NT2/D1 (cell line): ENCODE measurements around the gene GPATCH1.
"Not testable (repeated sequence)": the region's sequence is repeated elsewhere in the genome, so short reads cannot be mapped to it uniquely, and the experiment has no call there.

Source experiments
- DNase-seq: peaks from one replicate; pipeline ENCODE4 v3.0.0-alpha.2; 2011; ENCODE audit warnings: low read depth, low spot score
- H3K27me3 ChIP-seq: 2 replicates; pipeline ENCODE4 v1.6.0; 2011; ENCODE audit warnings: mild to moderate bottlenecking; ENCODE audit not compliant: insufficient read length, insufficient read depth
- H3K36me3 ChIP-seq: 2 replicates; pipeline ENCODE4 v1.6.1; 2011; ENCODE audit warnings: mild to moderate bottlenecking, low read length, mixed read lengths; ENCODE audit not compliant: insufficient read depth, insufficient read length
- H3K4me1 ChIP-seq: 2 replicates; pipeline ENCODE4 v1.5.1; 2011; ENCODE audit not compliant: insufficient read depth, insufficient read length
- H3K4me3 ChIP-seq: 2 replicates; pipeline ENCODE4 v1.5.1; 2011; ENCODE audit warnings: low read depth; ENCODE audit not compliant: insufficient read length
- H3K9ac ChIP-seq: 2 replicates; pipeline ENCODE4 v1.6.0; 2011; ENCODE audit warnings: low read depth; ENCODE audit not compliant: insufficient read length
- H3K9me3 ChIP-seq: 2 replicates; pipeline ENCODE4 v1.5.1; 2011; ENCODE audit warnings: mild to moderate bottlenecking, low read length; ENCODE audit not compliant: insufficient read depth
- SUZ12 ChIP-seq: IDR thresholded peaks from 2 replicates; pipeline ENCODE4 v1.6.1; 2011; ENCODE audit not compliant: insufficient read length, insufficient read depth; ENCODE audit errors: extremely low read depth
- YY1 ChIP-seq: IDR thresholded peaks from 2 replicates; pipeline ENCODE4 v1.6.1; 2011; ENCODE audit not compliant: insufficient read length, insufficient read depth
- ZNF274 ChIP-seq: IDR thresholded peaks from 2 replicates; pipeline ENCODE4 v1.6.1; 2011; ENCODE audit warnings: mild to moderate bottlenecking, low read depth, low read length

The GPATCH1 gene

DNA sequence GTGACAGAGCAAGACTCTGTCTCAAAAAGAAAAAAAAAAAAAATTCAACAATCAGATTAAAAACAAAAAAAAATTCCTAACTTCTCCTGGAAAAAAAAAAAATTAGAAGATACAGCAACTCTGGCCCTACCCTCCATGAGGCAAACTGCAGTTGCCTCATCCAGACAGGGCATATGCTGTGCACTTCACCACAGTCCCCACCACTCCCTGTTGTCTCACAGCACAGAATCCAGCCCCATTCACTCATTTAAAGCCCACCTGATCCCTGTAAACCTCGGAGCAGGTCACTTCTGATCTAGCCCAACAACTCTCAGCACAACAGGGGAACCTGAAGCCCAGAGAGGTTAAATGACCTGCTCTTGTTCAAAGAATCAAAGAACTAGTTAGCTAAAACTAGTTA is 41.2 kb upstream of the GPATCH1 start:
- TF ChIP-seq YY1 (no peak), ZNF274 (no peak), SUZ12 (no peak)
- Histone ChIP-seq H3K4me1 (peaks cover 9% of the 10 kb centered on the region), H3K9me3 (peaks cover 9% of the 10 kb centered on the region; the same call in 1 of the 2 replicates), H3K9ac (no peak overlapping the region), H3K27me3 (no peaks in the 10 kb centered on the region), H3K36me3 (peaks cover 6% of the 10 kb centered on the region), H3K4me3 (no peak overlapping the region)
- DNase-seq = no peak

DNA sequence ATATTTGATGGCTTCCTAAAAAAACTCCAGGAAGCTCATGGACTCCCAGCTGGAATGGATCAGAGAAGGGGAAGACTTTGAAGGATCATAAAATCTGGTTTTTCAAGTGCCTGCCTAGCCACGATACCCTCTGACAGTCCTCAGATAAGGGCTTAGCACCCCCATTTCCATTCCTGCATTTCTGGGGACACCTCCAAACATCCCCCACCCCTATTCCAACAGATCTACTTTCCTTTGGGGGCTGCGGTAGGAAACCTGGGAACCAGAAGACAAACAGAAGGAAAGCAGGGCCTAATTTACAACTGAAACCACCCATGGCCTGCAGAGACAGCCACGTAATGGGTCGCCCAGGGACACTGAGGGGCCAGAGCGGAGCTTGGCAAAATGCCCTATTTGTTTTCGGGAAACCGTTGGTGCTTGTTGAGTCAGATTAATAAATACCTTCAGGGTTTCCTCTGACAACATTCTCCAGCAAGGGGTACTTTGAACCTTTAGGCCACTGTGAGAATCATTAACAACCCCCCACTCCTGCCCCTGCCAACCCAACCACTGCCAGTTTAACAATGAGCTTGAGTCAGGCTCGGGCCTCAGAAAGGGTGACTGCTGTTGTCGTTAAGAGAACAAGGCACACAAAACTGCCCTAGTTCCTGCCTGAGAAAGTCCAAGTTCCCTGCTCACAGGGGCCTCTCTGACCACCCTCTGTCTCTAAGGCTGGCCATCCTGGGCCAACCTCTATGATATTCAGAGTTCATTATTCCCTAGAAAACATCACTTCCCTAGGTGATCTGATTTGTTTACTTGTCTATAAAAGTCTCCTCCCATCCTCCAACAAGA is 39.8 kb upstream of the GPATCH1 start:
- peaks cover 6% of the 10 kb centered on the region; the same call in 1 of the 2 replicates for H3K9me3 ChIP-seq
- no peak for TF ChIP-seq ZNF274
- H3K27me3 ChIP-seq = no peaks in the 10 kb centered on the region
- peaks cover 9% of the 10 kb centered on the region for H3K4me1 ChIP-seq
- H3K4me3 ChIP-seq = no peak overlapping the region
- no peak overlapping the region for H3K9ac ChIP-seq
- no peak for DNase-seq
- peaks cover 4% of the 10 kb centered on the region for H3K36me3 ChIP-seq

DNA sequence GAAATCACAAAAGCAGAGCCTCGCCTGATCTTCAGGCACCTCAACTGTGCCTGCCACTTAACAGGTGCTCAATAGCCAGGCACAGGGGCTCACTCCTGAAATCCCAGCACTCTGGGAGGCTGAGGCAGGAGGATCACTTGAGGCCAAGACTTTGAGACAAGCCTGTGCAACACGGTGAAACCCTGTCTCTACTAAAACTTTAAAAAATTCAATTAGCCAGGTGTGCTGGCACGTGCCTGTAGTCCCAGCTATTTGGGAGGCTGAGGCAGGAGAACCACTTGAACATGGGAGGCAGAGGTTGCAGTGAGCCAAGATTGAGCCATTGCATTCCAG is 39.2 kb upstream of the GPATCH1 start:
- not testable (repeated sequence) for H3K9ac ChIP-seq, H3K4me3 ChIP-seq, H3K36me3 ChIP-seq, H3K9me3 ChIP-seq, H3K4me1 ChIP-seq, H3K27me3 ChIP-seq, DNase-seq

DNA sequence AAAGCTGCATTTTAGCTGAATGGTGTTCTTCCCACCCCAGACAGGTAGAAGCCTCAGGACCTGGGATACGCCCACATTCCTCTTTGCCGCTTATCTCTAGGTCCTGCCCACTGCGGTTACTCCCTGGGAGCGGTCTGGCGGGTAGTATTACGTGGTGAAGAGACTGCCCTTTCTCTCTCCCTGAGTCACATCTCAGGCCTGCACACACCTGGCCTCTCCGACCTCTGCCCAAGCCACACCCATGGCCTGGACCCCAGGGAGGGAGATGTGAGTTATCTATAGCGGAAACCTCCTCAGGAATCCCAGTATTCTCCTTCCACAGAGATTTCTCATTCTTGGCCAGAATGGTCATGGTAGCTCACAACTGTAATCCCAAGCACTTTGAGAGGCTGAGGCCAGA is 33.6 kb upstream of the GPATCH1 start:
- TF ChIP-seq YY1 = no peak
- no peak for TF ChIP-seq SUZ12
- no peak for TF ChIP-seq ZNF274
- no peak overlapping the region for H3K9ac ChIP-seq
- H3K36me3 ChIP-seq = peaks cover 9% of the 10 kb centered on the region
- H3K9me3 ChIP-seq = no peaks in the 10 kb centered on the region
- peaks cover 8% of the 10 kb centered on the region for H3K4me1 ChIP-seq
- no peaks in the 10 kb centered on the region for H3K27me3 ChIP-seq
- no peak overlapping the region for H3K4me3 ChIP-seq
- no peak for DNase-seq

DNA sequence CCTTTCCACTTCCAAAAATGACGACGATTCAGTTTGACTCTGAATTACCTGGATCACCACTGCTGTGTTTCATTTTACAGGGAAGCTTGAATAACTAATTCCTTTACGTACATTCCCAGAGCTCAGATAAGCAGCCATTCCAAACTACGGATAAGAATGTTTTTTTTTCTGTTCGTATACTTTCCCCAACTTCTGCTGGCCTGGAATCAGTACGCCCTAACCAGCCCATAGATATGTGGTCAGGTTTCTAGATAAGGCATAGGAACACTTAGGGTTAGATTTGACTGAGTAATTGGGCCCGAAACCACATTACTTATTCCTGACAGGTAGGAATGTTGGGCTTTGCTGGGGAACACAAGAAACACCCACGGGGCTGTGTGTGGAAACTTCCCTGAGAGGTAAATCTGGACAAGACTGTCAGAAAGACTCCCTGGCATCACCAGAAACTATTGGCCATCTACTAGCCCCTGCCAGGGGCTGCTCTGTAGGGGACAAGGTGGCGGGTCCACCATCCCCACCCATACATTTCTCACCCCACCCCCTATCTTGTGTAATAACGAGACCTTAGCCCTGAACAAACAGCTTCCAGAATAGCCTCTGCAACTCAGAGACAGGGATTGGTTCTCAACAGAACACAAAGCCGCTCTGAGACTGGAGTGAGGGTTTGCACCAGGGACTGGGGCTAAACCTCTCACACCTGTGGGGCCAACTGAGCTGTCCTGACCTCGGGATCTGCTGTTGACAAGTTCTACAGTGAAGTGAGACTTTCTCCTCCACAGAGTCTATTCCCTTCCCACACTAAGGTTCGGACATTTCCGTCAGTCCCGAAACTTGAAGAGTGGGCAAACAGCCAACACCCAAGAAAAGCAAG is 31.9 kb upstream of the GPATCH1 start:
- Histone ChIP-seq H3K4me3 (no peak overlapping the region), H3K27me3 (no peaks in the 10 kb centered on the region), H3K36me3 (peaks cover 9% of the 10 kb centered on the region), H3K9me3 (no peaks in the 10 kb centered on the region), H3K9ac (no peak overlapping the region), H3K4me1 (peaks cover 9% of the 10 kb centered on the region)
- no peak for TF ChIP-seq ZNF274
- no peak for TF ChIP-seq SUZ12
- no peak for TF ChIP-seq YY1
- DNase-seq = no peak

DNA sequence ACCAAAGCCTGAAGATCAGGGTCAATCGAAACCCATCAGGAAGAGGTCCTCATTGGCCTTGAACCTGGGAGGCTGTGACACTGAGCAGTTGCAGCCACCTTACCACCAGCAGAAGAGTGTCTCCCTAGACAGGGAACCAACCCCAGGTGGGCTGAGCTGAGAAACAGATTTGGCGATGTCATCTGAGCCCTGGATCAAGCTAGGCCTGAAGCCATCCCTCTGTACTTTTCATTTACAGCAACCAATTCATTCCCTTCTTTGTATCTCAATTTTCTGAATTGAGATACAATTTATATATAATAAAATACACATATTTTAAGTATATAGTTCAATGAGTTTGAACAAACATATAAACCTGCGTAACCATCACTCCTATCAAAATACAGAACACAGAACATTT is 30.9 kb upstream of the GPATCH1 start:
- DNase-seq = no peak
- Histone ChIP-seq H3K4me1 (peaks cover 16% of the 10 kb centered on the region), H3K9me3 (no peaks in the 10 kb centered on the region), H3K36me3 (peaks cover 16% of the 10 kb centered on the region), H3K27me3 (no peaks in the 10 kb centered on the region), H3K9ac (no peak overlapping the region), H3K4me3 (no peak overlapping the region)
- TF ChIP-seq ZNF274 = no peak
- TF ChIP-seq SUZ12 = no peak
- TF ChIP-seq YY1 = no peak

DNA sequence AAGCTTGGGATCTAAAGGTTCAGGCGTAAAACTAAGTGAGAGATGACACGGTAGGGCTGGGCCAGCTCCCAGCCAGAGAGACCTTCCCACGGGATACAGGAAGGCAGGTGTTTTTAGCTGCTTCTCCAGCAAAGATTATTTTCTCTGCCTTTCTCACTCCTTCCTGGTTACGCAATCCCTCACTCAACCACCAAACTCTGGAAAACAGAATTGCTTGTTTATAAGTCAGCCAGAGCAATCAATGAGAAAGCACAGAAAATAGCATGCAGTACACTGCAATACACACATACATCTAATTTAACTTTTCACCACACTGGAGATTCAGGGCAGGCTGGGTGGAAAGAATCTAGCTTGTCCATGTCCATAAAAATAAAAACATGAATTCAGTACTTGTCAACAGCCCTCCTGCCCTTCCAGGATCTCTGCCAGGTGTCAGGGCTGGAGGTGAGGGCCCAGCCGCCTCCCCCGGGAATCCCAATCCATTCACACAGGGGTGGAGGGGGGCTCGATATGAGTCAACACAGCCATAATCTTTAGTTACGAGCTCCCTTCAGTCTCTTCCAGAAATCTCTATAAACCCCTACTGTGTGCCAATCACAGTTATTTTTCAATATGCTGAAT is 28.5 kb upstream of the GPATCH1 start:
- TF ChIP-seq SUZ12 (no peak), ZNF274 (no peak), YY1 (no peak)
- H3K36me3 ChIP-seq = peaks cover 14% of the 10 kb centered on the region
- no peak overlapping the region for H3K9ac ChIP-seq
- H3K9me3 ChIP-seq = no peaks in the 10 kb centered on the region
- H3K4me3 ChIP-seq = no peak overlapping the region
- DNase-seq = no peak
- no peaks in the 10 kb centered on the region for H3K27me3 ChIP-seq
- peaks cover 16% of the 10 kb centered on the region for H3K4me1 ChIP-seq
